ENCODE measurements around the gene ABCA7.

DNA sequence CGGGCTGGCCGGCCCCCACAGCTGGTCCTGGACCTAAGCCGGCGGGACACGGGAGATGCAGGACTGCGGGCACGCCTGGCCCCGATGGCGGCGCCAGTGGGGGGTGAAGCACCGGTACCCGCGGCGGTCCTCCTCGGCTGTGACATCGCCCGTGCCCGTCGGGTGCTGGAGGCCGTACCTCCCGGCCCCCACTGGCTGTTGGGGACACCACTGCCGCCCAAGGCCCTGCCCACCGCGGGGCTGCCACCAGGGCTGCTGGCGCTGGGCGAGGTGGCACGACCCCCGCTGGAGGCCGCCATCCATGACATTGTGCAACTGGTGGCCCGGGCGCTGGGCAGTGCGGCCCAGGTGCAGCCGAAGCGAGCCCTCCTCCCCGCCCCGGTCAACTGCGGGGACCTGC is 36.6 kb upstream of the ABCA7 start:
- no peak for TF ChIP-seq POLR2A (IDR thresholded peaks at IDR 0.05)
- TF ChIP-seq, protein P1, sequence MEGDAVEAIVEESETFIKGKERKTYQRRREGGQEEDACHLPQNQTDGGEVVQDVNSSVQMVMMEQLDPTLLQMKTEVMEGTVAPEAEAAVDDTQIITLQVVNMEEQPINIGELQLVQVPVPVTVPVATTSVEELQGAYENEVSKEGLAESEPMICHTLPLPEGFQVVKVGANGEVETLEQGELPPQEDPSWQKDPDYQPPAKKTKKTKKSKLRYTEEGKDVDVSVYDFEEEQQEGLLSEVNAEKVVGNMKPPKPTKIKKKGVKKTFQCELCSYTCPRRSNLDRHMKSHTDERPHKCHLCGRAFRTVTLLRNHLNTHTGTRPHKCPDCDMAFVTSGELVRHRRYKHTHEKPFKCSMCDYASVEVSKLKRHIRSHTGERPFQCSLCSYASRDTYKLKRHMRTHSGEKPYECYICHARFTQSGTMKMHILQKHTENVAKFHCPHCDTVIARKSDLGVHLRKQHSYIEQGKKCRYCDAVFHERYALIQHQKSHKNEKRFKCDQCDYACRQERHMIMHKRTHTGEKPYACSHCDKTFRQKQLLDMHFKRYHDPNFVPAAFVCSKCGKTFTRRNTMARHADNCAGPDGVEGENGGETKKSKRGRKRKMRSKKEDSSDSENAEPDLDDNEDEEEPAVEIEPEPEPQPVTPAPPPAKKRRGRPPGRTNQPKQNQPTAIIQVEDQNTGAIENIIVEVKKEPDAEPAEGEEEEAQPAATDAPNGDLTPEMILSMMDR (IDR thresholded peaks at IDR 0.05) = no peak
